ENCODE data around the gene TRPV4. TPM values are rescaled to one million over a fixed set of nuclear protein-coding genes. Genes with fewer than 3 reads are reported as not detected.

TRPV4 gene
- total and polyA plus RNA-seq, 2 donors (not counting 3 experiments of a cell fraction or from before 2014, with no cell fraction given) = 8.8 to 22.3 TPM

DNA sequence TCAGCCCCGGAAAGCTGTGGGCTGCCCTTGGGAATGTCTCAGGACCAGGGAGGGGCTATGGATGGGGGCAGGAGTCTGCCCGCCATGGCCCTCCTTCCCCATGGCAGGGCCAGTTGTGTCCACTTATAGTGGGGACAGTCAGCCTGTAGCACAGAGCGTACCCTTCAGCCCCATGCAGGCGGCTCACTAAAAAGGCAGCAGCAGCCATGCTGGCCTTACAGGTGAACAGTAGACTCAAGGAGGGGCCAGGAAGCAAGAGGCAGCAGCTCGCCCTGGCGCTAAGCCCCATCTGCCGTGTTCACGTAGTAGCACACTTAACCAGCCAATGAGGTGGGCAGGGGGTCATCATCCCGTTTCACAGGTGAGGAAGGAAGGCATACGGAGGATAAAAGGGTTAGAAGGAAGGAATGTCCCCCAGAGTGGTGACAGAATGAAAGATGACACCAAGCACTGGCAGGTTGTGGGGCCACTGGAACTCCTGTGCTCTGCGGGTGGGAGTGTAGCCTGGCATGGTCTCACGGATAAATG lies 66.9 kb downstream of the TRPV4 start:
- dilution Hi-C loops (cut with MboI; ENCODE audit: extremely low pct_ligation_motif_present, low sequenced_read_pairs) = no loop called here
- Histone ChIP-seq H4K20me1 (replicated peaks; ENCODE audit: control insufficient read depth, extremely low read depth, insufficient read depth, low read length) (no peaks in the 10 kb centered on the region), H3K79me2 (ENCODE audit: control insufficient read depth, insufficient read depth, low read length) (no peaks in the 10 kb centered on the region), H3K9ac (replicated peaks; ENCODE audit: extremely low read depth, insufficient read depth, low read length) (no peak overlapping the region), H2AFZ (ENCODE audit: low read depth, low read length) (no peak overlapping the region), H3K36me3 (ENCODE audit: control insufficient read depth in 2 of 2, extremely low read depth in 1 of 2, insufficient read depth in 2 of 2, low read length in 2 of 2) (no peaks in the 10 kb centered on the region), H3K4me1 (ENCODE audit: control insufficient read depth, extremely low read depth, insufficient read depth, low read length) (no peaks in the 10 kb centered on the region), H3K4me2 (ENCODE audit: insufficient read depth, low read length) (no peak overlapping the region), H3K9me1 (replicated peaks; ENCODE audit: control insufficient read depth, extremely low read depth, insufficient read depth, low read length) (no peaks in the 10 kb centered on the region), H3K27ac (ENCODE audit: insufficient read depth, low read depth, low read length) (no peak overlapping the region), H3K4me3 (replicated peaks in 1 of 3; ENCODE audit: insufficient read depth in 1 of 3, low read depth in 1 of 3, low read length in 3 of 3) (no peak overlapping the region), H3K27me3 (ENCODE audit: control insufficient read depth in 2 of 2, insufficient read depth in 2 of 2, low read length in 2 of 2) (no peaks in the 10 kb centered on the region), H3K9me3 (replicated peaks; ENCODE audit: control insufficient read depth, insufficient read depth, low read length) (no peaks in the 10 kb centered on the region)
- BruUV-seq (replicated peaks) = no TSS peak
- TF ChIP-seq JUN (IDR thresholded peaks at IDR 0.05; ENCODE audit: borderline replicate concordance, insufficient read depth, insufficient read length, low read depth) (no peak), GATA2 (IDR thresholded peaks at IDR 0.05; ENCODE audit: insufficient read depth, insufficient read length, low read depth, low read length) (no peak)
- FAIRE-seq (no peak), DNase-seq (ENCODE audit: low read depth, low spot score) (no peak)
- CTCF ChIA-PET = no interaction called here
- POLR2A ChIA-PET = no interaction called here
- intact Hi-C loops (cut with micrococcal nuclease) = no loop called here

DNA sequence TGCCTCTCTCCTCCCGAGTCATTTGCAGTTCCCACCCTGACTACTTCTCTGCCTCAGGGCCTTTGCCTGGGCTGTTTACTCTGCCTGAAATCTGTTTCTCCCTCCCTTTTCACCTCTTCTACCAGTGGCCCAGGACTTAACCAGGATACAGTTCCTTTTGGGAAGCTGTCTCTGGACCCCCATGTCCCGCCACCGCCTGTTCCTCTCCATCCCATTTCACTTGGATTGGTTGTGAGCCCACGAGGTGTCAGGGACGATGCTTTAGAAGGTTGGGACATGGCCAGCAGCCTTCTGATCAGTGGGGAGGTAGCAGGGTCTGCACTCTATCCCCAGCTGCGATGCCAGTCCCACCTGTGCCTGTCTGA lies 67.8 kb downstream of the TRPV4 start:
- no peaks in the 10 kb centered on the region for H3K9me3 ChIP-seq (replicated peaks; ENCODE audit: control insufficient read depth, insufficient read depth, low read length)
- H3K4me3 ChIP-seq (replicated peaks in 1 of 3; ENCODE audit: insufficient read depth in 1 of 3, low read depth in 1 of 3, low read length in 3 of 3) = no peak overlapping the region
- H3K27ac ChIP-seq (ENCODE audit: insufficient read depth, low read depth, low read length) = no peak overlapping the region
- no peaks in the 10 kb centered on the region for H3K79me2 ChIP-seq (ENCODE audit: control insufficient read depth, insufficient read depth, low read length)
- intact Hi-C loops (cut with micrococcal nuclease) (no loop called here), dilution Hi-C loops (cut with MboI; ENCODE audit: extremely low pct_ligation_motif_present, low sequenced_read_pairs) (no loop called here)
- H3K4me2 ChIP-seq (ENCODE audit: insufficient read depth, low read length) = no peak overlapping the region
- no peak for TF ChIP-seq MYC (IDR thresholded peaks at IDR 0.05; ENCODE audit: low read depth, low read length)
- TF ChIP-seq, protein P1, sequence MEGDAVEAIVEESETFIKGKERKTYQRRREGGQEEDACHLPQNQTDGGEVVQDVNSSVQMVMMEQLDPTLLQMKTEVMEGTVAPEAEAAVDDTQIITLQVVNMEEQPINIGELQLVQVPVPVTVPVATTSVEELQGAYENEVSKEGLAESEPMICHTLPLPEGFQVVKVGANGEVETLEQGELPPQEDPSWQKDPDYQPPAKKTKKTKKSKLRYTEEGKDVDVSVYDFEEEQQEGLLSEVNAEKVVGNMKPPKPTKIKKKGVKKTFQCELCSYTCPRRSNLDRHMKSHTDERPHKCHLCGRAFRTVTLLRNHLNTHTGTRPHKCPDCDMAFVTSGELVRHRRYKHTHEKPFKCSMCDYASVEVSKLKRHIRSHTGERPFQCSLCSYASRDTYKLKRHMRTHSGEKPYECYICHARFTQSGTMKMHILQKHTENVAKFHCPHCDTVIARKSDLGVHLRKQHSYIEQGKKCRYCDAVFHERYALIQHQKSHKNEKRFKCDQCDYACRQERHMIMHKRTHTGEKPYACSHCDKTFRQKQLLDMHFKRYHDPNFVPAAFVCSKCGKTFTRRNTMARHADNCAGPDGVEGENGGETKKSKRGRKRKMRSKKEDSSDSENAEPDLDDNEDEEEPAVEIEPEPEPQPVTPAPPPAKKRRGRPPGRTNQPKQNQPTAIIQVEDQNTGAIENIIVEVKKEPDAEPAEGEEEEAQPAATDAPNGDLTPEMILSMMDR (IDR thresholded peaks at IDR 0.05; ENCODE audit: extremely low read depth in 1 of 2, insufficient read depth in 1 of 2, low read depth in 1 of 2, low read length in 2 of 2) = no peak
- TF ChIP-seq, protein P2, sequence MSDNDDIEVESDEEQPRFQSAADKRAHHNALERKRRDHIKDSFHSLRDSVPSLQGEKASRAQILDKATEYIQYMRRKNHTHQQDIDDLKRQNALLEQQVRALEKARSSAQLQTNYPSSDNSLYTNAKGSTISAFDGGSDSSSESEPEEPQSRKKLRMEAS (IDR thresholded peaks at IDR 0.05; ENCODE audit: insufficient read depth, insufficient read length) = no peak
- no peak for TF ChIP-seq JUN (IDR thresholded peaks at IDR 0.05; ENCODE audit: borderline replicate concordance, insufficient read depth, insufficient read length, low read depth)
- no peak for TF ChIP-seq POLR2AphosphoS5 (IDR thresholded peaks at IDR 0.05; ENCODE audit: insufficient read depth, low read depth, low read length)
- TF ChIP-seq EZH2 (IDR thresholded peaks at IDR 0.05; ENCODE audit: borderline replicate concordance, low read depth, low read length, severe bottlenecking) = no peak
- TF ChIP-seq FOS (IDR thresholded peaks at IDR 0.05; ENCODE audit: borderline replicate concordance, insufficient read depth, low read length) = no peak
- TF ChIP-seq GATA2 (IDR thresholded peaks at IDR 0.05; ENCODE audit: insufficient read depth, insufficient read length, low read depth, low read length) = no peak
- no peak for TF ChIP-seq POLR2A (IDR thresholded peaks at IDR 0.05; ENCODE audit: low read depth, low read length)
- H4K20me1 ChIP-seq (replicated peaks; ENCODE audit: control insufficient read depth, extremely low read depth, insufficient read depth, low read length) = no peaks in the 10 kb centered on the region
- no peak overlapping the region for H2AFZ ChIP-seq (ENCODE audit: low read depth, low read length)
- FAIRE-seq (no peak), DNase-seq (ENCODE audit: low read depth, low spot score) (no peak)
- H3K36me3 ChIP-seq (ENCODE audit: control insufficient read depth in 2 of 2, extremely low read depth in 1 of 2, insufficient read depth in 2 of 2, low read length in 2 of 2) = no peaks in the 10 kb centered on the region
- H3K9me1 ChIP-seq (replicated peaks; ENCODE audit: control insufficient read depth, extremely low read depth, insufficient read depth, low read length) = no peaks in the 10 kb centered on the region
- H3K27me3 ChIP-seq (ENCODE audit: control insufficient read depth in 2 of 2, insufficient read depth in 2 of 2, low read length in 2 of 2) = no peaks in the 10 kb centered on the region
- ChIA-PET POLR2A (no interaction called here), CTCF (interaction anchor here (1.0 to 1.3 kb wide), 2 partner anchors 10 to 337 kb away, joined by 3 to 6 read pairs; no protein-coding TSS in a partner anchor)
- H3K9ac ChIP-seq (replicated peaks; ENCODE audit: extremely low read depth, insufficient read depth, low read length) = no peak overlapping the region
- no peaks in the 10 kb centered on the region for H3K4me1 ChIP-seq (ENCODE audit: control insufficient read depth, extremely low read depth, insufficient read depth, low read length)
- BruUV-seq (replicated peaks) = no TSS peak

Data from endothelial cell of umbilical vein (primary cell).